Immature natural killer cell (primary cell): ENCODE measurements around the gene STK32B. TPM values are rescaled to one million over a fixed set of nuclear protein-coding genes. Genes with fewer than 3 reads are reported as not detected.
"Not testable (repeated sequence)": the region's sequence is repeated elsewhere in the genome, so short reads cannot be mapped to it uniquely, and the experiment has no call there.

Source experiments
- DNase-seq, 3 donors: peaks; one replicate each; pipeline ENCODE4 v3.0.0; 2022; ENCODE audit warnings: mixed read lengths in 1 of 3
- H3K27ac Mint-ChIP-seq, 6 donors: one replicate each; pipeline ENCODE4 v1.8.0; 2020; ENCODE audit warnings: mixed read lengths in 6 of 6, mild to moderate bottlenecking in 5 of 6, inconsistent platforms in 4 of 6, moderate library complexity in 3 of 6
- H3K27me3 Mint-ChIP-seq, 3 donors: one replicate each; pipeline ENCODE4 v1.8.0; 2020 to 2021; ENCODE audit warnings: low read depth in 3 of 3, mild to moderate bottlenecking in 3 of 3, mixed read lengths in 3 of 3, moderate library complexity in 3 of 3, inconsistent platforms in 1 of 3
- H3K36me3 Mint-ChIP-seq, 3 donors: one replicate each; pipeline ENCODE4 v1.8.0; 2020; ENCODE audit warnings: mixed read lengths in 3 of 3, inconsistent platforms in 2 of 3, mild to moderate bottlenecking in 2 of 3
- H3K4me1 Mint-ChIP-seq, 2 donors: one replicate each; pipeline ENCODE4 v1.8.0; 2020; ENCODE audit warnings: inconsistent platforms in 2 of 2, mild to moderate bottlenecking in 2 of 2, mixed read lengths in 2 of 2, moderate library complexity in 1 of 2
- H3K4me3 Mint-ChIP-seq, 5 donors: one replicate each; pipeline ENCODE4 v1.8.0; 2020; ENCODE audit warnings: mild to moderate bottlenecking in 5 of 5, mixed read lengths in 5 of 5, inconsistent platforms in 3 of 5, moderate library complexity in 3 of 5
- H3K9me3 Mint-ChIP-seq, 6 donors: one replicate each; pipeline ENCODE4 v1.8.0; 2020; ENCODE audit warnings: mild to moderate bottlenecking in 6 of 6, mixed read lengths in 6 of 6, inconsistent platforms in 4 of 6, moderate library complexity in 3 of 6
- polyA plus RNA-seq, 3 donors: library from polyadenylated mRNA; unstranded; fragments of 300-500 nt; fragmentation: Illumina TruSeq; gene quantifications; one replicate each; pipeline ENCODE4 v1.2.3, GENCODE V29; 2021

STK32B gene
- polyA plus RNA-seq, 3 donors from 2014 or later: not detected

- Mint-ChIP-seq H3K4me3 (no peak overlapping the region), H3K27ac (no peak overlapping the region), H3K27me3 (peaks cover 4 to 12% (median 7%) of the 10 kb centered on the region in 3 donors), H3K9me3 (no peaks in the 10 kb centered on the region), H3K4me1 (no peaks in the 10 kb centered on the region), H3K36me3 (no peaks in the 10 kb centered on the region)
- DNase-seq: no peak
Observed at GRCh38 chr4:5144384-5144783, 93.1 kb downstream of the STK32B start.

GRCh38 chr4:5146248-5146647, 95.0 kb downstream of the STK32B start:
- Mint-ChIP-seq H3K9me3 (no peaks in the 10 kb centered on the region), H3K4me1 (no peaks in the 10 kb centered on the region), H3K36me3 (no peaks in the 10 kb centered on the region), H3K27me3 (peaks cover 3 to 12% (median 10%) of the 10 kb centered on the region in 3 donors), H3K4me3 (no peak overlapping the region), H3K27ac (no peak overlapping the region)
- DNase-seq: no peak

- no peak overlapping the region for H3K27ac Mint-ChIP-seq
- peaks cover 2 to 9% (median 6%) of the 10 kb centered on the region in 3 donors for H3K27me3 Mint-ChIP-seq
- no peak overlapping the region for H3K4me3 Mint-ChIP-seq
- no peak for DNase-seq
- no peaks in the 10 kb centered on the region for H3K36me3 Mint-ChIP-seq
- no peaks in the 10 kb centered on the region for H3K9me3 Mint-ChIP-seq
- no peaks in the 10 kb centered on the region for H3K4me1 Mint-ChIP-seq
Observed at GRCh38 chr4:5152521-5152920, 101.2 kb downstream of the STK32B start.

GRCh38 chr4:5156682-5157081, 105.4 kb downstream of the STK32B start:
- Mint-ChIP-seq H3K4me3 (no peak overlapping the region), H3K4me1 (no peaks in the 10 kb centered on the region), H3K27me3 (peaks cover 2 to 4% (median 2%) of the 10 kb centered on the region in 3 donors), H3K9me3 (no peaks in the 10 kb centered on the region), H3K36me3 (no peaks in the 10 kb centered on the region), H3K27ac (no peak overlapping the region)
- DNase-seq: no peak

- H3K27ac Mint-ChIP-seq: no peak overlapping the region
- H3K4me3 Mint-ChIP-seq: no peak overlapping the region
- H3K4me1 Mint-ChIP-seq: no peaks in the 10 kb centered on the region
- DNase-seq: no peak
- no peaks in the 10 kb centered on the region for H3K36me3 Mint-ChIP-seq
- H3K27me3 Mint-ChIP-seq: peaks cover 2 to 4% (median 2%) of the 10 kb centered on the region in 3 donors
- H3K9me3 Mint-ChIP-seq: no peaks in the 10 kb centered on the region
Observed at GRCh38 chr4:5157791-5158770, 106.8 kb downstream of the STK32B start.

- Mint-ChIP-seq H3K27me3 (peaks cover 2 to 5% (median 5%) of the 10 kb centered on the region in 3 donors), H3K4me1 (no peaks in the 10 kb centered on the region), H3K4me3 (no peak overlapping the region), H3K36me3 (no peaks in the 10 kb centered on the region), H3K9me3 (no peaks in the 10 kb centered on the region), H3K27ac (no peak overlapping the region)
- no peak for DNase-seq
Observed at GRCh38 chr4:5158825-5159224, 107.5 kb downstream of the STK32B start.

GRCh38 chr4:5160668-5161067, 109.4 kb downstream of the STK32B start:
- Mint-ChIP-seq H3K36me3 (no peaks in the 10 kb centered on the region), H3K27ac (no peak overlapping the region), H3K4me3 (no peak overlapping the region), H3K27me3 (peaks cover 0 to 5% (median 3%) of the 10 kb centered on the region in 3 donors), H3K4me1 (no peaks in the 10 kb centered on the region), H3K9me3 (no peaks in the 10 kb centered on the region)
- no peak for DNase-seq

GRCh38 chr4:5162909-5163508, 111.7 kb downstream of the STK32B start:
- DNase-seq: no peak
- no peak overlapping the region for H3K4me3 Mint-ChIP-seq
- H3K27ac Mint-ChIP-seq: no peak overlapping the region
- no peaks in the 10 kb centered on the region for H3K36me3 Mint-ChIP-seq
- H3K9me3 Mint-ChIP-seq: no peaks in the 10 kb centered on the region
- no peaks in the 10 kb centered on the region for H3K4me1 Mint-ChIP-seq
- H3K27me3 Mint-ChIP-seq: peaks cover 2 to 3% (median 2%) of the 10 kb centered on the region in 3 donors

GRCh38 chr4:5164221-5164912, 113.1 kb downstream of the STK32B start:
- DNase-seq: no peak
- no peak overlapping the region for H3K27ac Mint-ChIP-seq
- no peaks in the 10 kb centered on the region for H3K36me3 Mint-ChIP-seq
- no peaks in the 10 kb centered on the region for H3K4me1 Mint-ChIP-seq
- peaks cover 2 to 3% (median 2%) of the 10 kb centered on the region in 3 donors for H3K27me3 Mint-ChIP-seq
- H3K9me3 Mint-ChIP-seq: no peaks in the 10 kb centered on the region
- no peak overlapping the region for H3K4me3 Mint-ChIP-seq

- H3K9me3 Mint-ChIP-seq: no peaks in the 10 kb centered on the region
- H3K4me1 Mint-ChIP-seq: no peaks in the 10 kb centered on the region
- DNase-seq: no peak
- H3K27ac Mint-ChIP-seq: no peak overlapping the region
- H3K27me3 Mint-ChIP-seq: peaks cover 2 to 3% (median 2%) of the 10 kb centered on the region in 3 donors
- no peaks in the 10 kb centered on the region for H3K36me3 Mint-ChIP-seq
- no peak overlapping the region for H3K4me3 Mint-ChIP-seq
Observed at GRCh38 chr4:5165420-5166369, 114.4 kb downstream of the STK32B start.

GRCh38 chr4:5166377-5166776, 115.1 kb downstream of the STK32B start:
- H3K9me3 Mint-ChIP-seq: no peaks in the 10 kb centered on the region
- peaks cover 2 to 3% (median 2%) of the 10 kb centered on the region in 3 donors for H3K27me3 Mint-ChIP-seq
- H3K36me3 Mint-ChIP-seq: no peaks in the 10 kb centered on the region
- no peaks in the 10 kb centered on the region for H3K4me1 Mint-ChIP-seq
- H3K4me3 Mint-ChIP-seq: no peak overlapping the region
- H3K27ac Mint-ChIP-seq: no peak overlapping the region
- no peak for DNase-seq

GRCh38 chr4:5168891-5169290, 117.6 kb downstream of the STK32B start:
- no peak for DNase-seq
- no peak overlapping the region for H3K27ac Mint-ChIP-seq
- H3K27me3 Mint-ChIP-seq: peaks cover 0 to 4% (median 2%) of the 10 kb centered on the region in 3 donors
- H3K36me3 Mint-ChIP-seq: no peaks in the 10 kb centered on the region
- no peak overlapping the region for H3K4me3 Mint-ChIP-seq
- H3K9me3 Mint-ChIP-seq: no peaks in the 10 kb centered on the region
- H3K4me1 Mint-ChIP-seq: no peaks in the 10 kb centered on the region

GRCh38 chr4:5175836-5176235, 124.6 kb downstream of the STK32B start:
- DNase-seq, H3K27ac Mint-ChIP-seq, H3K4me1 Mint-ChIP-seq: not testable (repeated sequence)

More at GRCh38 chr4:5175836-5176235, 124.6 kb downstream of the STK32B start:
- H3K36me3 Mint-ChIP-seq, H3K4me3 Mint-ChIP-seq, H3K9me3 Mint-ChIP-seq: not testable (repeated sequence)
- peaks cover 2 to 13% (median 7%) of the 10 kb centered on the region in 3 donors for H3K27me3 Mint-ChIP-seq
